HEK293 (cell line): ENCODE data around the gene MIR17HG.

ENCODE experiments used
- CTCF ChIA-PET: fragments of 350-600 bp; formaldehyde crosslinking; extraction: SDS; loops from one replicate; lab custom pipeline; 2021; ENCODE audit warnings: antibody characterized with exemption; lab: Yijun Ruan, JAX
- POLR2A ChIA-PET: fragments of 300-600 bp; formaldehyde crosslinking; extraction: SDS; loops from one replicate; lab custom pipeline; 2020; ENCODE audit warnings: antibody characterized with exemption, inconsistent platforms; lab: Yijun Ruan, JAX
- H3K27ac ChIP-seq: fragments of 200-500 bp; sonication (Bioruptor generic); 2 replicates; pipeline ENCODE4 v1.5.1; 2014; ENCODE audit warnings: low read depth, low read length, control low read depth, inconsistent platforms; ENCODE audit errors: extremely low read depth
- H3K36me3 ChIP-seq, 2 experiments: fragments of 200-500 bp in 1 of 2; sonication (Bioruptor generic) in 1 of 2; 1 replicate in 1 of 2; 2 replicates in 1 of 2; pipeline ENCODE4 v1.5.1; 2014 to 2017; ENCODE audit warnings: inconsistent platforms in 2 of 2, low read length in 2 of 2; ENCODE audit not compliant: control insufficient read depth in 2 of 2, insufficient read depth in 1 of 2
- H3K4me1 ChIP-seq: fragments of 200-500 bp; sonication (Bioruptor generic); 2 replicates; pipeline ENCODE4 v1.5.1; 2014; ENCODE audit warnings: mild to moderate bottlenecking, low read length, inconsistent platforms; ENCODE audit not compliant: control insufficient read depth, insufficient read depth
- H3K4me3 ChIP-seq: 2 replicates; pipeline ENCODE4 v1.5.1; 2011; ENCODE audit warnings: low read depth, mild to moderate bottlenecking, control low read depth, low read length, moderate library complexity
- H3K9me3 ChIP-seq: fragments of 200-500 bp; sonication (Bioruptor generic); 2 replicates; pipeline ENCODE4 v1.5.1; 2014; ENCODE audit warnings: low read depth, low read length, inconsistent platforms; ENCODE audit not compliant: control insufficient read depth, insufficient read depth
- GFI1B ChIP-seq: fragments of 450-650 bp; formaldehyde crosslinking; IDR thresholded peaks from 2 replicates; pipeline ENCODE4 v1.5.1; 2016; ENCODE audit warnings: missing biosample characterization, missing genetic modification characterization
- KLF9 ChIP-seq: fragments of 450-650 bp; formaldehyde crosslinking; IDR thresholded peaks from 2 replicates; pipeline ENCODE4 v1.5.1; 2016; ENCODE audit warnings: missing biosample characterization, missing genetic modification characterization, low read depth
- OSR2 ChIP-seq: fragments of 450-650 bp; formaldehyde crosslinking; IDR thresholded peaks from 2 replicates; pipeline ENCODE4 v1.5.1; 2016; ENCODE audit warnings: missing biosample characterization, missing genetic modification characterization
- SP3 ChIP-seq: fragments of 450-650 bp; formaldehyde crosslinking; IDR thresholded peaks from 2 replicates; pipeline ENCODE4 v1.5.1; 2016; ENCODE audit warnings: missing biosample characterization, missing genetic modification characterization
- ZBTB1 ChIP-seq: fragments of 450-650 bp; formaldehyde crosslinking; IDR thresholded peaks from 2 replicates; pipeline ENCODE4 v1.5.1; 2016; ENCODE audit warnings: missing biosample characterization, missing genetic modification characterization
- ZBTB10 ChIP-seq: fragments of 450-650 bp; formaldehyde crosslinking; IDR thresholded peaks from 2 replicates; pipeline ENCODE4 v1.5.1; 2016; ENCODE audit warnings: missing biosample characterization, missing genetic modification characterization
- ZBTB11 ChIP-seq: fragments of 450-650 bp; formaldehyde crosslinking; conservative IDR thresholded peaks from 2 replicates; pipeline ENCODE4 v1.5.1; 2016; ENCODE audit warnings: low read depth, missing biosample characterization, missing genetic modification characterization
- ZFP37 ChIP-seq: fragments of 450-650 bp; formaldehyde crosslinking; IDR thresholded peaks from 2 replicates; pipeline ENCODE4 v1.5.1; 2016; ENCODE audit warnings: missing biosample characterization, missing genetic modification characterization
- ZIC2 ChIP-seq: fragments of 450-650 bp; formaldehyde crosslinking; IDR thresholded peaks from 2 replicates; pipeline ENCODE4 v1.5.1; 2016; ENCODE audit warnings: missing biosample characterization, missing genetic modification characterization
- ZNF132 ChIP-seq: fragments of 450-650 bp; formaldehyde crosslinking; IDR thresholded peaks from 2 replicates; pipeline ENCODE4 v1.5.1; 2017; ENCODE audit warnings: missing biosample characterization, missing genetic modification characterization, borderline replicate concordance
- ZNF2 ChIP-seq: fragments of 450-650 bp; formaldehyde crosslinking; IDR thresholded peaks from 2 replicates; pipeline ENCODE4 v1.5.1; 2016; ENCODE audit warnings: missing biosample characterization, missing genetic modification characterization
- ZNF24 ChIP-seq: fragments of 450-650 bp; formaldehyde crosslinking; IDR thresholded peaks from 2 replicates; pipeline ENCODE4 v1.5.1; 2016; ENCODE audit warnings: missing biosample characterization, missing genetic modification characterization
- ZNF521 ChIP-seq: fragments of 450-650 bp; formaldehyde crosslinking; IDR thresholded peaks from 2 replicates; pipeline ENCODE4 v1.5.1; 2017; ENCODE audit warnings: missing biosample characterization, mild to moderate bottlenecking, missing genetic modification characterization
- ZNF558 ChIP-seq: fragments of 450-650 bp; formaldehyde crosslinking; IDR thresholded peaks from 2 replicates; pipeline ENCODE4 v1.5.1; 2016; ENCODE audit warnings: missing biosample characterization, missing genetic modification characterization
- ZNF561 ChIP-seq: fragments of 450-650 bp; IDR thresholded peaks from 2 replicates; pipeline ENCODE4 v1.5.1; 2018; ENCODE audit warnings: missing biosample characterization, missing genetic modification characterization, borderline replicate concordance
- ZNF701 ChIP-seq: fragments of 450-650 bp; formaldehyde crosslinking; IDR thresholded peaks from 2 replicates; pipeline ENCODE4 v1.5.1; 2016; ENCODE audit warnings: missing biosample characterization, missing genetic modification characterization
- ZNF837 ChIP-seq: fragments of 450-650 bp; formaldehyde crosslinking; IDR thresholded peaks from 2 replicates; pipeline ENCODE4 v1.5.1; 2016; ENCODE audit warnings: missing biosample characterization, missing genetic modification characterization
- TF ChIP-seq, protein P1 (sequence below): fragments of 450-650 bp; IDR thresholded peaks from 2 replicates; pipeline ENCODE4 v1.5.1; 2018; ENCODE audit warnings: missing biosample characterization, mild to moderate bottlenecking, missing genetic modification characterization
- TF ChIP-seq, protein P2 (sequence below): fragments of 450-650 bp; formaldehyde crosslinking; IDR thresholded peaks from 2 replicates; pipeline ENCODE4 v1.5.1; 2016; ENCODE audit warnings: missing biosample characterization, missing genetic modification characterization
- TF ChIP-seq, protein P3 (sequence below): fragments of 450-650 bp; formaldehyde crosslinking; optimal IDR thresholded peaks from 2 replicates; pipeline ENCODE3; 2016; ENCODE audit warnings: missing biosample characterization, mild to moderate bottlenecking, missing genetic modification characterization

MIR17HG gene

DNA sequence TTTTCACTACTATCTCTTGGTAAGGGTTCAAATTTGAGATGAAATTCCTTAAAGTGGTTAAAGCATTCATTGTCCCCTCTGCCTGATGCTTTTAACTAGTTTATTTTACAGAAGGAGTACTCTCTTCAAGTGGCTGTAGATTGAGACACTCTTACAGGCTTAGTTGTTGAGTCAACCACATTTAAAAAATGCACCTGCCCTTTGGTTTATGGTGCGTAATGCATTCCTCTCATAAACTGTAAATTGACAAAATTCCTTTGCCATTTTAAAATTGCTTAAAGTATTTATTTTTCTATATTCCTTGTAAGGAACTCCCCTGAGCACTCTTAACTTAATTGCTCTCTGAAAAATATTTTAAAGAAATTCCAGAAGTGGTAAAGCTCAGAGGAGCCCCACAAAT lies 50.1 kb downstream of the MIR17HG start (continued):
- TF ChIP-seq ZBTB10 = no peak
- TF ChIP-seq ZNF701 (tag by site-specific recombination) = no peak

- peak within 1 kb of the TSS; percentile 71 for H3K4me3 ChIP-seq
- no peaks in the 10 kb centered on the region for H3K36me3 ChIP-seq
- H3K9me3 ChIP-seq = no peaks in the 10 kb centered on the region
- H3K27ac ChIP-seq = no peak within 1 kb of the TSS
- ChIA-PET CTCF (interaction anchor here (1.3 to 1.5 kb wide), 2 partner anchors 8 to 10 kb away, joined by 5 to 6 read pairs; no protein-coding TSS in a partner anchor), POLR2A (no interaction called here)
- H3K4me1 ChIP-seq = no peaks in the 10 kb centered on the region
- no peak for TF ChIP-seq GFI1B
- no peak for TF ChIP-seq ZNF2 (tag by site-specific recombination)
- TF ChIP-seq, protein P1, sequence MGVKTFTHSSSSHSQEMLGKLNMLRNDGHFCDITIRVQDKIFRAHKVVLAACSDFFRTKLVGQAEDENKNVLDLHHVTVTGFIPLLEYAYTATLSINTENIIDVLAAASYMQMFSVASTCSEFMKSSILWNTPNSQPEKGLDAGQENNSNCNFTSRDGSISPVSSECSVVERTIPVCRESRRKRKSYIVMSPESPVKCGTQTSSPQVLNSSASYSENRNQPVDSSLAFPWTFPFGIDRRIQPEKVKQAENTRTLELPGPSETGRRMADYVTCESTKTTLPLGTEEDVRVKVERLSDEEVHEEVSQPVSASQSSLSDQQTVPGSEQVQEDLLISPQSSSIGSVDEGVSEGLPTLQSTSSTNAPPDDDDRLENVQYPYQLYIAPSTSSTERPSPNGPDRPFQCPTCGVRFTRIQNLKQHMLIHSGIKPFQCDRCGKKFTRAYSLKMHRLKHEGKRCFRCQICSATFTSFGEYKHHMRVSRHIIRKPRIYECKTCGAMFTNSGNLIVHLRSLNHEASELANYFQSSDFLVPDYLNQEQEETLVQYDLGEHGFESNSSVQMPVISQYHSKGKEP (tag by site-specific recombination) = peak; percentile 90
- TF ChIP-seq ZBTB10 = no peak
- no peak for TF ChIP-seq ZNF837 (tag by site-specific recombination)
- TF ChIP-seq ZNF561 = no peak
- no peak for TF ChIP-seq ZNF558 (tag by site-specific recombination)
- 0 out of 2 replicates have a peak, but pooled peaks have one; percentile 14 for TF ChIP-seq ZBTB11
- peak; percentile 66 for TF ChIP-seq ZIC2 (tag by site-specific recombination)
- 0 out of 2 replicates have a peak, but pooled peaks have one; percentile 39 for TF ChIP-seq OSR2
- no peak for TF ChIP-seq ZNF521 (tag by site-specific recombination)
- peak; percentile 73 for TF ChIP-seq KLF9
- TF ChIP-seq, protein P2, sequence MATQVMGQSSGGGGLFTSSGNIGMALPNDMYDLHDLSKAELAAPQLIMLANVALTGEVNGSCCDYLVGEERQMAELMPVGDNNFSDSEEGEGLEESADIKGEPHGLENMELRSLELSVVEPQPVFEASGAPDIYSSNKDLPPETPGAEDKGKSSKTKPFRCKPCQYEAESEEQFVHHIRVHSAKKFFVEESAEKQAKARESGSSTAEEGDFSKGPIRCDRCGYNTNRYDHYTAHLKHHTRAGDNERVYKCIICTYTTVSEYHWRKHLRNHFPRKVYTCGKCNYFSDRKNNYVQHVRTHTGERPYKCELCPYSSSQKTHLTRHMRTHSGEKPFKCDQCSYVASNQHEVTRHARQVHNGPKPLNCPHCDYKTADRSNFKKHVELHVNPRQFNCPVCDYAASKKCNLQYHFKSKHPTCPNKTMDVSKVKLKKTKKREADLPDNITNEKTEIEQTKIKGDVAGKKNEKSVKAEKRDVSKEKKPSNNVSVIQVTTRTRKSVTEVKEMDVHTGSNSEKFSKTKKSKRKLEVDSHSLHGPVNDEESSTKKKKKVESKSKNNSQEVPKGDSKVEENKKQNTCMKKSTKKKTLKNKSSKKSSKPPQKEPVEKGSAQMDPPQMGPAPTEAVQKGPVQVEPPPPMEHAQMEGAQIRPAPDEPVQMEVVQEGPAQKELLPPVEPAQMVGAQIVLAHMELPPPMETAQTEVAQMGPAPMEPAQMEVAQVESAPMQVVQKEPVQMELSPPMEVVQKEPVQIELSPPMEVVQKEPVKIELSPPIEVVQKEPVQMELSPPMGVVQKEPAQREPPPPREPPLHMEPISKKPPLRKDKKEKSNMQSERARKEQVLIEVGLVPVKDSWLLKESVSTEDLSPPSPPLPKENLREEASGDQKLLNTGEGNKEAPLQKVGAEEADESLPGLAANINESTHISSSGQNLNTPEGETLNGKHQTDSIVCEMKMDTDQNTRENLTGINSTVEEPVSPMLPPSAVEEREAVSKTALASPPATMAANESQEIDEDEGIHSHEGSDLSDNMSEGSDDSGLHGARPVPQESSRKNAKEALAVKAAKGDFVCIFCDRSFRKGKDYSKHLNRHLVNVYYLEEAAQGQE (tag by site-specific recombination) = peak; percentile 68
- no peak for TF ChIP-seq ZBTB1
- peak; percentile 53; the same call in 1 of the 2 replicates for TF ChIP-seq SP3
- no peak for TF ChIP-seq ZNF24
- no peak for TF ChIP-seq ZFP37 (tag by site-specific recombination)
- TF ChIP-seq, protein P3, sequence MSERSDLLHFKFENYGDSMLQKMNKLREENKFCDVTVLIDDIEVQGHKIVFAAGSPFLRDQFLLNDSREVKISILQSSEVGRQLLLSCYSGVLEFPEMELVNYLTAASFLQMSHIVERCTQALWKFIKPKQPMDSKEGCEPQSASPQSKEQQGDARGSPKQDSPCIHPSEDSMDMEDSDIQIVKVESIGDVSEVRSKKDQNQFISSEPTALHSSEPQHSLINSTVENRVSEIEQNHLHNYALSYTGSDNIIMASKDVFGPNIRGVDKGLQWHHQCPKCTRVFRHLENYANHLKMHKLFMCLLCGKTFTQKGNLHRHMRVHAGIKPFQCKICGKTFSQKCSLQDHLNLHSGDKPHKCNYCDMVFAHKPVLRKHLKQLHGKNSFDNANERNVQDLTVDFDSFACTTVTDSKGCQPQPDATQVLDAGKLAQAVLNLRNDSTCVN (tag by site-specific recombination) = peak; percentile 42
- no peak for TF ChIP-seq ZNF132
Observed at GRCh38 chr13:91398413-91399188, 51.1 kb downstream of the MIR17HG start, which contains the start of gene GPC5. TSS of gene GPC5 (plus strand) at chr13:91398621.
